ENCODE measurements around the gene VGLL1. TPM values are rescaled to one million over a fixed set of nuclear protein-coding genes. Genes with fewer than 3 reads are reported as not detected.

The VGLL1 gene, protein sequence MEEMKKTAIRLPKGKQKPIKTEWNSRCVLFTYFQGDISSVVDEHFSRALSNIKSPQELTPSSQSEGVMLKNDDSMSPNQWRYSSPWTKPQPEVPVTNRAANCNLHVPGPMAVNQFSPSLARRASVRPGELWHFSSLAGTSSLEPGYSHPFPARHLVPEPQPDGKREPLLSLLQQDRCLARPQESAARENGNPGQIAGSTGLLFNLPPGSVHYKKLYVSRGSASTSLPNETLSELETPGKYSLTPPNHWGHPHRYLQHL
- total RNA-seq (2022; extraction: Qiagen RNA extraction; ENCODE audit: low read depth) = not detected in 5 replicates

DNA sequence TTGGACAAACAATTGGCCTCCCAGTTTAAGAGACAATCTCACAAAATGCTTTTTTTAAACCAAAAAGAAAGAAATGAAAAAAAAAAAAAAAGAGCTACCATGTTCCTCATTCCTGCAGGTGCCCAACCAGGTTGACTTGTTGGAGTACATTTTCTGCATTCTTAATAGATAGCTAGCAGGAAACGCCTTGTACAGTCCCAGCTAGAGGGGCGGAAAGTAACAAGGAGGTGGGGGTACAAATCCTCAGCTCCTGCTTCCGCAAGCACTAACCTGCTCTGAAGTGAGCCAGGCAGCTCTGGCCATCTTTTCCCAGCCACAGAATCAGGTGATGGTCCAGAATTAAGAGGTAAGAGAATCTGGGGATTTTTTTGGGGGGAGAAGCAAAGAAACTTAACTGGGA is at the start of gene VGLL1:
Gene VGLL1, plus strand, starts transcription at position 265 of the 400 bp plus-strand sequence. CDS start 3,806 bp downstream, outside the sequence.

DNA sequence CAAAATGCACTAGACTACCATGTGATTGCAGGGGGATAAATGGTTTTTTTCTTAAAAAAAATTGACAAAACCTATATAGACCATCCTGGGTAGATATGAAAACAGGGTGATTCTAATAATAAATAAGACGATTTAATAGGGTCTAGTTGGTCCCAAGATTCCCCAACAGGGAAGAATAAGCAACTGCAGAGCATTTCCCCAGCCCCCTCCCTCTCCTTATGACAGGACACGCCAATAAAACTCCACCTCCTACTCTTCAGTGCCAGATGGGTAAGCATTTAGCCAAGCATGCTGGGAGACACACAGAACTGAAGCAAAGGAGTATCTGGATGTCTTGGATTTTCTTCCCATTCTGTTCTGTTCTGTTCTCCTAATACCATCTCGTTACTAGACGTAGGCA is 44.4 kb upstream of the VGLL1 start, which contains the start of gene BRS3:
Gene BRS3, plus strand, starts transcription at position 301 of the 400 bp plus-strand sequence. CDS start 168 bp downstream, outside the sequence.

DNA sequence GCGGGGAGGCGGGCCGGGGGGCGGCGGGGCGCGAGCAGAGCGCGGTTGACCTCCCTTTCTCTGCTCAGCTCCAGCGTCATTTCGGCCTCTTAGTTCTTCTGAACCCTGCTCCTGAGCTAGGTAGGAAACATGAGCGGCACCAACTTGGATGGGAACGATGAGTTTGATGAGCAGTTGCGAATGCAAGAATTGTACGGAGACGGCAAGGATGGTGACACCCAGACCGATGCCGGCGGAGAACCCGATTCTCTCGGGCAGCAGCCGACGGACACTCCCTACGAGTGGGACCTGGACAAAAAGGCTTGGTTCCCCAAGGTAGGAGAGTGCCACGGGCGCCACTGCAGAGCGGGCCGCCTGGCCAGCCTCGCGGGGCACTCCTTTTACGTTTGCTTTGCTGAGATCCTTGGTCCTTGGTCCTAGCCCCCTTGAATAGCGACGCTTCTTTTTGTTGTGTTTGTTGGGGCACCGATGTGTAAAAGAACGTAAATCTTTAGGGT is 34.4 kb upstream of the VGLL1 start, which contains the start of gene HTATSF1:
Gene HTATSF1, plus strand, starts transcription at position 37 of the 497 bp plus-strand sequence. Its CDS starts 93 bp downstream, at position 130.

Other genes starting within 250 kb of the VGLL1 start
- not detected in 5 replicates for gene ADGRG4, start 231.3 kb upstream of the VGLL1 start, total RNA-seq (2022; extraction: Qiagen RNA extraction; ENCODE audit: low read depth)
- not detected in 5 replicates for gene BRS3, start 44.3 kb upstream of the VGLL1 start, total RNA-seq (2022; extraction: Qiagen RNA extraction; ENCODE audit: low read depth)
- gene HTATSF1, start 34.6 kb upstream of the VGLL1 start, total RNA-seq (2022; extraction: Qiagen RNA extraction; ENCODE audit: low read depth) = 48.3 to 76.0 TPM (median 57.4 TPM) in 5 replicates
- not detected in 5 replicates for gene CD40LG, start 115.9 kb downstream of the VGLL1 start, total RNA-seq (2022; extraction: Qiagen RNA extraction; ENCODE audit: low read depth)
- gene ARHGEF6, start 248.7 kb downstream of the VGLL1 start, total RNA-seq (2022; extraction: Qiagen RNA extraction; ENCODE audit: low read depth) = 0.09 to 0.16 TPM (median 0.14 TPM) in 5 replicates

Data from A549 treated with CpdA at 1 μM for 4 hours (cell line).